ENCODE data around the gene CMPK2. TPM values are rescaled to one million over a fixed set of nuclear protein-coding genes. Genes with fewer than 3 reads are reported as not detected.

CMPK2 gene
- total RNA-seq, 2 donors from 2014 or later, result 5.3 to 31.1 TPM

DNA sequence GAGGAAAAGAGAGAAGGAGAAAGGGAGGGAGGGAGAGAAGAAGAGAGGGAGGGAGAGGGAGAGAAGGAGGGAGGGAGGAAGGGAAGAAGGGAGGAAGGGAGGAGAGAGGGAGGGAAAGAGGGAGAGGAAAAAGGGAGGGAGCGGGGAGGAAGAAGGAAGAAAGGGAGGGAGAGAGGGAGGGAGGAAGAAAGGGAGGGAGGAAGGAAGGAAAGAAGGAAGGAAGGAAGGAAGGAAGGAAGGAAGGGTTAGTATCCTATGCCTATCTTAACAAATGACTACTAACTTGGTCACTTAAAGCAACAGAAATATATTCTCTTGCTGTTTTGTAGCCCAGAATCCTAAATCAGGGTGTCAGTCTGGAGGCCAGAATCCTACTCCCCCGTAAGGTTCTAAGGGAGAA is 52.1 kb downstream of the CMPK2 start:
- no peaks in the 10 kb centered on the region for H3K36me3 ChIP-seq
- H3K9me3 ChIP-seq, result no peaks in the 10 kb centered on the region
- no peaks in the 10 kb centered on the region for H3K27me3 ChIP-seq (replicated peaks; ENCODE audit: insufficient read depth)
- TF ChIP-seq, protein P1, sequence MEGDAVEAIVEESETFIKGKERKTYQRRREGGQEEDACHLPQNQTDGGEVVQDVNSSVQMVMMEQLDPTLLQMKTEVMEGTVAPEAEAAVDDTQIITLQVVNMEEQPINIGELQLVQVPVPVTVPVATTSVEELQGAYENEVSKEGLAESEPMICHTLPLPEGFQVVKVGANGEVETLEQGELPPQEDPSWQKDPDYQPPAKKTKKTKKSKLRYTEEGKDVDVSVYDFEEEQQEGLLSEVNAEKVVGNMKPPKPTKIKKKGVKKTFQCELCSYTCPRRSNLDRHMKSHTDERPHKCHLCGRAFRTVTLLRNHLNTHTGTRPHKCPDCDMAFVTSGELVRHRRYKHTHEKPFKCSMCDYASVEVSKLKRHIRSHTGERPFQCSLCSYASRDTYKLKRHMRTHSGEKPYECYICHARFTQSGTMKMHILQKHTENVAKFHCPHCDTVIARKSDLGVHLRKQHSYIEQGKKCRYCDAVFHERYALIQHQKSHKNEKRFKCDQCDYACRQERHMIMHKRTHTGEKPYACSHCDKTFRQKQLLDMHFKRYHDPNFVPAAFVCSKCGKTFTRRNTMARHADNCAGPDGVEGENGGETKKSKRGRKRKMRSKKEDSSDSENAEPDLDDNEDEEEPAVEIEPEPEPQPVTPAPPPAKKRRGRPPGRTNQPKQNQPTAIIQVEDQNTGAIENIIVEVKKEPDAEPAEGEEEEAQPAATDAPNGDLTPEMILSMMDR (IDR thresholded peaks at IDR 0.05), result no peak
- DNase-seq (ENCODE audit: low spot score), result no peak
- no peak overlapping the region for H3K27ac ChIP-seq
- H3K4me1 ChIP-seq (ENCODE audit: control insufficient read depth in 1 of 2, low read depth in 2 of 2), result no peaks in the 10 kb centered on the region
- H3K4me3 ChIP-seq, result no peak overlapping the region
- ATAC-seq (ENCODE audit: insufficient number of reproducible peaks, low FRiP score, low read depth), result no peak

DNA sequence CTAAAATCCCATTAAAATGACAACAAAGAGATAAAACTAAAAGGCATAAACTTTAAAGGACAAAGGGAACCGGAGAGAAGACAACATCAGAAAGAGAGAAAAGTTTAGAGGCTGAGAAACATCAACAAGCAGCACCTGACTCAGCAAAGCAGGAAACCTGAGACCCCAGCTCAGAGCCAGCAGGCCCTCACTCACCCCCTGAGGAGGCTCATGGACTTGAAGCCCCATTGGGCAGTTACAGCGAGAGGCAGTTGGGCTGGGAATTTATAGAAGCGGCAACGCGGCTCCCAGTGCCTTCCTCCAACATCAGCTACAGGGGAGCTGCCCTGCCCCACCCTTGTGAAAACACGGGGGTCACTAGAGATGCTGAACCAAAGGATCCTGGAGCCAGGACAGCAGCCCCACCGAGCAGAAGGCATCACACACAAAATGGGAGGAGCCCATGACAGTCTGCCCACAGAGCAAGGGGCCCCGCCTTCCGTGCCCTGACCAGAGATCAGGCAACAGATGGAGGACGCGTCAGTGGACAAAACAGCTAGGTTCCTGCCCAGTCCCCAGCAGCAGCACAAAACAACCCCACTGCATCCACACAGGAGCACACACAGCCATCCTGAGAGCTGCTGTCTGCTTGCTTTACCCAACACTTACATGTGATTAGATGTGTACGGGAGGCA is 52.7 kb downstream of the CMPK2 start:
- no peaks in the 10 kb centered on the region for H3K4me1 ChIP-seq (ENCODE audit: control insufficient read depth in 1 of 2, low read depth in 2 of 2)
- no peak overlapping the region for H3K4me3 ChIP-seq
- ATAC-seq (ENCODE audit: insufficient number of reproducible peaks, low FRiP score, low read depth) (no peak), DNase-seq (ENCODE audit: low spot score) (no peak)
- TF ChIP-seq, protein P1 (IDR thresholded peaks at IDR 0.05), result no peak
- H3K27ac ChIP-seq, result no peak overlapping the region
- no peaks in the 10 kb centered on the region for H3K9me3 ChIP-seq
- no peaks in the 10 kb centered on the region for H3K36me3 ChIP-seq
- H3K27me3 ChIP-seq (replicated peaks; ENCODE audit: insufficient read depth), result no peaks in the 10 kb centered on the region

DNA sequence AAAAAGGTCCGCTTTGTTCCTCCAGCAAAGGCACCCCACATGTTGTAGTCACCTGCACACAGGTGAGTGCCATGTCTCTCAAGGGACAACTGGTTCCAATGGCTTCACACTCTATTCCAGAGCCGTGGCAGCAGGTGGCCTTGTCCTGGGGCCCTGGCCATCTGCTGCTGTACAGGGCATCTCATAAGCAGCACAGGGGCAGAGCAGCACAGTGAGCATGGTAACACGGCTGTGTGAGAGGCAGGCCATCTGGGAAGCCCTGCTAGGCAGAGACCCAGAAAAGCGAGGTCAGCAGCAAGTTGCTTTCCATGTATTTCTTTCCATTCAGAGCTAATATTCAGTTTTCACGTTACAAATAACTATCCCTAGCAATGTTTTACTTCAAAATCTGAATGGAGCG is 54.7 kb downstream of the CMPK2 start:
- Histone ChIP-seq H3K4me3 (no peak overlapping the region), H3K27me3 (replicated peaks; ENCODE audit: insufficient read depth) (no peaks in the 10 kb centered on the region), H3K4me1 (ENCODE audit: control insufficient read depth in 1 of 2, low read depth in 2 of 2) (no peaks in the 10 kb centered on the region), H3K9me3 (no peaks in the 10 kb centered on the region), H3K36me3 (no peaks in the 10 kb centered on the region), H3K27ac (no peak overlapping the region)
- DNase-seq (ENCODE audit: low spot score), result no peak
- ATAC-seq (ENCODE audit: insufficient number of reproducible peaks, low FRiP score, low read depth), result no peak
- TF ChIP-seq, protein P1 (IDR thresholded peaks at IDR 0.05), result no peak

DNA sequence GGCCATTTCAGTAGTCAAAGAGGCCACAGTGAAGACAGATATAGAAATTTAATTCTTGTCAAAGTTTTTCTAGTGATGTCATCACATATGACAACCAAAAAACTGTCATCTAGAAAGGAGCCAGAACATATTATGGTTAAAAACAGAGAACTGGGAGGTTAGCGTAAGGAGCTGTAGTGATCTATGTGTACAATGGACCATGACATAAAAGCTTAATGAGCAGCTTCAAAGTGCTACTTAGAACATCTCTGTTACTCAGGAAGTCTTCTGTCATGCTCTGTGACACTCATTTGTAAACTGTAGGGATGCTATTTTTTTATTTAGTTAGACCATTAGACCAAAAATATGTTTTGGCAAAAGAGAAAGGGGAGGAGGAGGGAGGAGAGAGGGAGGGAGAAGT is 57.3 kb downstream of the CMPK2 start:
- TF ChIP-seq, protein P1 (IDR thresholded peaks at IDR 0.05), result no peak
- Histone ChIP-seq H3K9me3 (no peaks in the 10 kb centered on the region), H3K36me3 (no peaks in the 10 kb centered on the region), H3K4me3 (no peak overlapping the region), H3K27me3 (replicated peaks; ENCODE audit: insufficient read depth) (no peaks in the 10 kb centered on the region), H3K27ac (no peak overlapping the region), H3K4me1 (ENCODE audit: control insufficient read depth in 1 of 2, low read depth in 2 of 2) (no peaks in the 10 kb centered on the region)
- DNase-seq (ENCODE audit: low spot score) (no peak), ATAC-seq (ENCODE audit: insufficient number of reproducible peaks, low FRiP score, low read depth) (no peak)

DNA sequence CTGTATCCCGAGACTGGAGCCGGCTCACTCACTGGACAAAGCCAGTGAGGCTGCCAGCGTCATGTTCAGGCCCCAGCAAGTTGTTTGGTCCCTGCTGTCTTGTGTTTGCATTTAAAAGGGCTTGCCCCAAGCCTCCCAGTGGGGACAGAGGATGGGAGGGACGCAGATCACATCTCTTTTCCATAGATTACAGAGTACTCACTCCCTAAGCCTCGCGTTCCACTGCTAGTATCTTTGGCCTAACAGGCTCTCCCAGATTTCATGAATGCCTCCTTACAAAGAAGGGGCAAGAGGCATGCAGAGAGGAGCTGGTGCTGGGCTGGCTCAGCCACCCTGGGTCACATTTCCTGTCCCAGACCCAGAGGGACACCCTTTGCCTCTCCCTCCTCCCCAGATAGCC is 59.1 kb downstream of the CMPK2 start:
- Histone ChIP-seq H3K4me1 (ENCODE audit: control insufficient read depth in 1 of 2, low read depth in 2 of 2) (no peaks in the 10 kb centered on the region), H3K27me3 (replicated peaks; ENCODE audit: insufficient read depth) (no peaks in the 10 kb centered on the region), H3K9me3 (no peaks in the 10 kb centered on the region), H3K27ac (no peak overlapping the region), H3K36me3 (no peaks in the 10 kb centered on the region), H3K4me3 (no peak overlapping the region)
- ATAC-seq (ENCODE audit: insufficient number of reproducible peaks, low FRiP score, low read depth) (no peak), DNase-seq (ENCODE audit: low spot score) (no peak)
- TF ChIP-seq, protein P1 (IDR thresholded peaks at IDR 0.05), result no peak

Measured in thoracic aorta (tissue), 2 donors.